K562 (cell line): Measurements from ENCODE around the gene ITPRIPL2. TPM values are rescaled to one million over a fixed set of nuclear protein-coding genes. Genes with fewer than 3 reads are reported as not detected.

Experiments
- BHLHE40 ChIP-seq: IDR thresholded peaks from 2 replicates; pipeline ENCODE4 v1.6.1; 2011; ENCODE audit warnings: low read length, improper control_type of control experiment
- BRCA1 ChIP-seq, 2 experiments: fragments of 450-650 bp in 1 of 2; sonication (generic) in 1 of 2; formaldehyde crosslinking in 1 of 2; IDR thresholded peaks; 2 replicates each; pipeline versions ENCODE4 v1.5.0 to v1.6.1; 2017 to 2020; ENCODE audit warnings: mild to moderate bottlenecking in 1 of 2, missing genetic modification reagents in 1 of 2
- C11orf30 ChIP-seq: fragments of 450-650 bp; IDR thresholded peaks from 2 replicates; pipeline ENCODE4 v1.6.1; 2016; ENCODE audit warnings: low read depth, mild to moderate bottlenecking
- CREM ChIP-seq: IDR thresholded peaks from 2 replicates; pipeline ENCODE4 v1.6.1; 2014; ENCODE audit warnings: antibody characterized with exemption, low read depth
- LARP7 ChIP-seq: fragments of 450-650 bp; IDR thresholded peaks from 2 replicates; pipeline ENCODE4 v1.6.1; 2016
- MCM7 ChIP-seq, 2 experiments: fragments of 450-650 bp; IDR thresholded peaks; 2 replicates each; pipeline ENCODE4 v1.6.1; 2016 to 2018
- MIER1 ChIP-seq: fragments of 450-650 bp; IDR thresholded peaks from 2 replicates; pipeline ENCODE4 v1.6.1; 2016; ENCODE audit warnings: antibody characterized with exemption, mild to moderate bottlenecking, low read depth
- POLR2B ChIP-seq: fragments of 450-650 bp; IDR thresholded peaks from 2 replicates; pipeline ENCODE4 v1.6.1; 2018; ENCODE audit warnings: low read depth; ENCODE audit not compliant: partially characterized antibody
- POLR2G ChIP-seq: fragments of 200-400 bp; formaldehyde crosslinking; IDR thresholded peaks from 2 replicates; pipeline ENCODE4 v1.6.1; 2017; ENCODE audit warnings: low read depth, mild to moderate bottlenecking, antibody characterized with exemption, low read length, moderate library complexity
- POLR3G ChIP-seq: IDR thresholded peaks from 2 replicates; pipeline ENCODE4 v1.6.1; 2011; ENCODE audit not compliant: insufficient read length, insufficient replicate concordance; ENCODE audit errors: extremely low read depth
- SIN3B ChIP-seq: fragments of 450-650 bp; IDR thresholded peaks from 2 replicates; pipeline ENCODE4 v1.6.1; 2017; ENCODE audit warnings: low read depth, mild to moderate bottlenecking, moderate library complexity
- SOX6 ChIP-seq: fragments of 450-650 bp; IDR thresholded peaks from 2 replicates; pipeline ENCODE4 v1.6.1; 2014; ENCODE audit warnings: mild to moderate bottlenecking
- WHSC1 ChIP-seq: IDR thresholded peaks from one replicate; pipeline ENCODE4 v1.6.1; 2012; ENCODE audit warnings: low read length, control low read depth, inconsistent platforms
- ZNF586 ChIP-seq: fragments of 450-650 bp; formaldehyde crosslinking; conservative IDR thresholded peaks from 2 replicates; pipeline ENCODE4 v1.4.0; 2020; ENCODE audit warnings: mild to moderate bottlenecking, moderate library complexity
- polyA plus RNA-seq, 8 experiments: library from polyadenylated mRNA; depleted of rRNA in 4 of 8; stranded (reverse) in 5 of 8; unstranded in 3 of 8; fragments of >200 nt; fragmentation: Nextera tagmentation in 2 of 8; fragmentation: Illumina TruSeq in 1 of 8; extraction: Ambion mirVana in 2 of 8; extraction: Trizol in 1 of 8; gene quantifications; 2 replicates each; pipeline versions ENCODE4 v1.2.1 to v1.2.3, GENCODE V29; 2011 to 2014; ENCODE audit warnings: inconsistent platforms in 1 of 8, missing spikeins in 1 of 8
- total RNA-seq, 7 experiments: library from RNA; depleted of rRNA in 6 of 7; stranded (reverse); fragments of >200 nt in 6 of 7; fragmentation: Illumina TruSeq in 2 of 7; extraction: Trizol in 2 of 7; gene quantifications; 2 replicates each; pipeline versions ENCODE4 v1.2.1 to v1.2.3, GENCODE V29; 2011 to 2021; ENCODE audit warnings: low replicate concordance in 1 of 7
- TF ChIP-seq, protein P1 (sequence below): sonication (generic); formaldehyde crosslinking; IDR thresholded peaks from 2 replicates; pipeline ENCODE4 v1.8.1; 2023; ENCODE audit warnings: mild to moderate bottlenecking, missing genetic modification reagents
- TF ChIP-seq, protein P2 (sequence below): fragments of 250-450 bp; sonication (Bioruptor Pico); IDR thresholded peaks from 2 replicates; pipeline ENCODE4 v1.8.0; 2021; ENCODE audit warnings: mild to moderate bottlenecking, moderate library complexity
- TF ChIP-seq, protein P3 (sequence below), 2 experiments: fragments of 450-650 bp; formaldehyde crosslinking in 1 of 2; IDR thresholded peaks; 2 replicates each; pipeline versions ENCODE4 v1.4.0 to v1.6.1; 2014 to 2020; ENCODE audit warnings: mild to moderate bottlenecking in 2 of 2, borderline replicate concordance in 1 of 2, low read depth in 1 of 2

Gene ITPRIPL2
- total and polyA plus RNA-seq, 9 of the 15 experiments (the other 6 are each of a cell fraction or from before 2014, with no cell fraction given), result 0.04 to 2.2 (median 0.58) TPM

DNA sequence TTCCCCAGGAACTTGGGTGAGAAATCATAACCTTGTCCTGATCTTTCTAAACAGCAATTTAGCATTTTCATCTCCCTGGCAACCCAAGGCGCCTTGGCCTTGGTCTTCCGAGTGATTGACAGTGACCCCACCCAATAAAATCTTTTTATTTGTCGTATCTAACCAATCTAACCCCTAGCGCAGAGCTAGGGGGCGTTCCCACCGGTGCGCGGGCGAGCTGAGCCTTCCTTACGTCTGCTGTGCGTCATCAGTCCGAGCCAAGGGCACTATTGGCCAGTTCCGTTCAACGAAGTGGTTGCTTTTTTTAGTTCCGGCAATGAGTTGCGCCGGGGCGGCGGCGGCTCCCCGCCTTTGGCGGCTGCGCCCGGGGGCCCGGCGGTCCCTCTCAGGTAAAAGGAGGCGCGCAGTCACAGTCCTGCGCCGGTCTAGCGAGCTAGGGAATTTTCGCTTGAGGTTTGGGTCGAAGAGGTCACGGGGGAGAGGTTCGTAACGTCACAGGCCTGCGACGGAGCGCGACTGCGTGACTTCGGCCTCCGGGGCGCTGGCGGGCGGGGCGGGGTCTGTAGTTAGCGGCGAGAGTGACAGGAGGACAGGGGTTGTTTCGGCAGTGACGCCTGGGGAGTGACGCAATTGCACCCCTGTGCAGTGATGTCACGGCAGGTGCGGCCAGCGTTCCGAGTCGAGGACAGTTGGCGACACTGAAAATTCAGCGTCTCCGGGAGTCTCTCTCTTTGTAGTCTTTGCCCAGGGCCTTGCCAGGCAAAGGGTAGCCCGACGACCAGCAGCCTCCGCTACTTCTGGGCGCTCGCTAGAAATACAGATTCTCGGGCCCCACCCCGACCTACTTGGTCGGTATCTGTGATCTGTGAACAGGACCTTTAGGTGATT is 46.2 kb upstream of the ITPRIPL2 start, which contains the start of gene COQ7 (continued):
- TF ChIP-seq POLR2G (peak; percentile 85), SOX6 (no peak), SIN3B (peak; percentile 95), POLR2B (peak; percentile 72), WHSC1 (no peak), LARP7 (no peak), BRCA1 (IDR thresholded peaks at IDR 0.05) (no peak), BRCA1 (CRISPR knock-in tag; IDR thresholded peaks at IDR 0.05) (no peak), MIER1 (no peak), C11orf30 (peak; percentile 98), POLR3G (no peak), MCM7 (IDR thresholded peaks at IDR 0.05) (no peak), BHLHE40 (peak; percentile 47; the same call in 1 of the 2 replicates), ZNF586 (CRISPR knock-in tag) (no peak), CREM (peak; percentile 96)
- TF ChIP-seq, protein P1, sequence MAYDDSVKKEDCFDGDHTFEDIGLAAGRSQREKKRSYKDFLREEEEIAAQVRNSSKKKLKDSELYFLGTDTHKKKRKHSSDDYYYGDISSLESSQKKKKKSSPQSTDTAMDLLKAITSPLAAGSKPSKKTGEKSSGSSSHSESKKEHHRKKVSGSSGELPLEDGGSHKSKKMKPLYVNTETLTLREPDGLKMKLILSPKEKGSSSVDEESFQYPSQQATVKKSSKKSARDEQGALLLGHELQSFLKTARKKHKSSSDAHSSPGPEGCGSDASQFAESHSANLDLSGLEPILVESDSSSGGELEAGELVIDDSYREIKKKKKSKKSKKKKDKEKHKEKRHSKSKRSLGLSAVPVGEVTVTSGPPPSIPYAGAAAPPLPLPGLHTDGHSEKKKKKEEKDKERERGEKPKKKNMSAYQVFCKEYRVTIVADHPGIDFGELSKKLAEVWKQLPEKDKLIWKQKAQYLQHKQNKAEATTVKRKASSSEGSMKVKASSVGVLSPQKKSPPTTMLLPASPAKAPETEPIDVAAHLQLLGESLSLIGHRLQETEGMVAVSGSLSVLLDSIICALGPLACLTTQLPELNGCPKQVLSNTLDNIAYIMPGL, result 0 out of 2 replicates have a peak, but pooled peaks have one; percentile 55
- TF ChIP-seq, protein P2, sequence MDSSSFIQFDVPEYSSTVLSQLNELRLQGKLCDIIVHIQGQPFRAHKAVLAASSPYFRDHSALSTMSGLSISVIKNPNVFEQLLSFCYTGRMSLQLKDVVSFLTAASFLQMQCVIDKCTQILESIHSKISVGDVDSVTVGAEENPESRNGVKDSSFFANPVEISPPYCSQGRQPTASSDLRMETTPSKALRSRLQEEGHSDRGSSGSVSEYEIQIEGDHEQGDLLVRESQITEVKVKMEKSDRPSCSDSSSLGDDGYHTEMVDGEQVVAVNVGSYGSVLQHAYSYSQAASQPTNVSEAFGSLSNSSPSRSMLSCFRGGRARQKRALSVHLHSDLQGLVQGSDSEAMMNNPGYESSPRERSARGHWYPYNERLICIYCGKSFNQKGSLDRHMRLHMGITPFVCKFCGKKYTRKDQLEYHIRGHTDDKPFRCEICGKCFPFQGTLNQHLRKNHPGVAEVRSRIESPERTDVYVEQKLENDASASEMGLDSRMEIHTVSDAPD, result no peak
- TF ChIP-seq, protein P3, sequence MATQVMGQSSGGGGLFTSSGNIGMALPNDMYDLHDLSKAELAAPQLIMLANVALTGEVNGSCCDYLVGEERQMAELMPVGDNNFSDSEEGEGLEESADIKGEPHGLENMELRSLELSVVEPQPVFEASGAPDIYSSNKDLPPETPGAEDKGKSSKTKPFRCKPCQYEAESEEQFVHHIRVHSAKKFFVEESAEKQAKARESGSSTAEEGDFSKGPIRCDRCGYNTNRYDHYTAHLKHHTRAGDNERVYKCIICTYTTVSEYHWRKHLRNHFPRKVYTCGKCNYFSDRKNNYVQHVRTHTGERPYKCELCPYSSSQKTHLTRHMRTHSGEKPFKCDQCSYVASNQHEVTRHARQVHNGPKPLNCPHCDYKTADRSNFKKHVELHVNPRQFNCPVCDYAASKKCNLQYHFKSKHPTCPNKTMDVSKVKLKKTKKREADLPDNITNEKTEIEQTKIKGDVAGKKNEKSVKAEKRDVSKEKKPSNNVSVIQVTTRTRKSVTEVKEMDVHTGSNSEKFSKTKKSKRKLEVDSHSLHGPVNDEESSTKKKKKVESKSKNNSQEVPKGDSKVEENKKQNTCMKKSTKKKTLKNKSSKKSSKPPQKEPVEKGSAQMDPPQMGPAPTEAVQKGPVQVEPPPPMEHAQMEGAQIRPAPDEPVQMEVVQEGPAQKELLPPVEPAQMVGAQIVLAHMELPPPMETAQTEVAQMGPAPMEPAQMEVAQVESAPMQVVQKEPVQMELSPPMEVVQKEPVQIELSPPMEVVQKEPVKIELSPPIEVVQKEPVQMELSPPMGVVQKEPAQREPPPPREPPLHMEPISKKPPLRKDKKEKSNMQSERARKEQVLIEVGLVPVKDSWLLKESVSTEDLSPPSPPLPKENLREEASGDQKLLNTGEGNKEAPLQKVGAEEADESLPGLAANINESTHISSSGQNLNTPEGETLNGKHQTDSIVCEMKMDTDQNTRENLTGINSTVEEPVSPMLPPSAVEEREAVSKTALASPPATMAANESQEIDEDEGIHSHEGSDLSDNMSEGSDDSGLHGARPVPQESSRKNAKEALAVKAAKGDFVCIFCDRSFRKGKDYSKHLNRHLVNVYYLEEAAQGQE (IDR thresholded peaks at IDR 0.05; ENCODE audit: borderline replicate concordance), result no peak
- TF ChIP-seq, protein P3 (CRISPR knock-in tag; IDR thresholded peaks at IDR 0.05; ENCODE audit: low read depth), result no peak
